ENCODE data around the gene WDFY4.

Gene WDFY4

DNA sequence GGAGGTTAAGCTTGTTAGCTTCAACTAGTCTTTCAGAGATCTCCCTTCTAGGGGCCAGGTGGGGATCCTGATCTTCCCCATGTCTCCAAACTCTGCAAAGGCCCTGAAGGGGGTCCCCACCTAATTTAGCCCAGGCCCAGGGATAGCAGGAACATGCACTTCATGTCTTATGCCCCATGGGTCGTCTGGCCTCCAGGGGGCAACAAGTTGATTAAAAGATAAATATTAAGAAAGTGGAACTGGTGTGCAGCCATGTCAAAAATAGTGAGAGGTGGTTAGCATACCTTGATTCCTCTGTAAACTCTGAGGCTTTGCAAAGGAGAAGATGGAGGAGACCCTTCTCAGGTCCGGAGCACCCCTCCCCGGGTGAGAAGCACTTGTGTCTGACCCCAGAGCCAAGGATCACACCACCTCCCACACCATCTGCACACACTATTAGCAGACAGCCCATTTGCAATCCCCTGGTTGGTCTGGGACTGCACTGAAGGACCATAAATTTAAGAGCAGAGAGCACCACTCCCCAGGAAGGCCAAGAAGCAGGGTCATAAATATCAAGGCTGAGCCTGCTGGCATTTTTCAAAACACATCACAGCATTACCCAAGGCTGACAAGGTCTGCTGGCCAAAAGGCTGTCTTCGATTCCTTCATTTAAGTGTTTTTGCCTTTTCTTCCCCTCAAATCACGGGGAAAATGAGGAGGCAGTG lies 299.1 kb downstream of the WDFY4 start:
- DNase-seq (ENCODE audit: low read depth): no peak

DNA sequence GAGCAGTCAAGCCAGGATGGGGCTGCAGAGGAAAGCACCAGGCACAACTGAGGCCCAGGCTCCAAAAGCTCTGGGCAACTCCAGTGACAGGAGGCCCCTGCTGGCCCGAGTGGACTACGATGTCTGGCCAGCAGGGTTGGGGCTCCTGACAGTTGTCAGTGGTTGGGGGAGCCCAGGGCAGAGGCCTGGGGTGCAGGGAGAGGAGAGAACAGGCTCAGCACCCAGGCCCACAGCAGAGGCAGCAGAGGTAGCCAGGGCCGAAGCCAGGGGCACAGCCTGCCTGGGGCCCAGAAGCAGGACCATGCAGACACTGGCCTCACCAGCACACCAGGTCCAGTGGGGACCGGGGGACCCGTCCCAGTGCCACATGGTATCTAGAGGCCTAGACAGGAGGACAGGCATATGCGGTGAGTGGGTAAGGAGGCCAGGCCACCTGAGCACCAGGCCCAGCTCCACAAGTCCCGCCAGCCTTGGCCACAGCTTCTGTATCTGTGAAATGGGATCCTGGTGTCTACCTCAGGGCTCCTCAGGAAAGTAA lies 301.0 kb downstream of the WDFY4 start:
- no peak for DNase-seq (ENCODE audit: low read depth)

DNA sequence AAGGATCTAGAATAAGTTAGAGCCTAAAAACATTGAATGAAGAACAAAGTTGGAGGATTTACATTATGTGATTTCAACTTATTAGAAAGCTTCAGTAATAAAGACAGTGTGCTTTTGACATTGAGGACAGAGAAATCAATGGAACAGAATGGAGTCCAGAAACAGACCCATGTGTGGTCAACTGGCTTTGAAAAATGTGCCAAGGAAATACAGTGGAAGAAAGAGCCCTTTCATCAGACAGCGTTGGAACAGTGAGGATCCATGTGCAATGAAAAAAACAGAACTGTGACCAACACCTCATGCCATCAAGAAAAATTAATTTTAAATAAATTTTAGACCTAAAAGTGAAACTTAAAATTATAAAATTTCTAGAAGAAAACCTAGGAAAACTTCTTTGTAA lies 305.6 kb downstream of the WDFY4 start:
- DNase-seq (ENCODE audit: low read depth): no peak

DNA sequence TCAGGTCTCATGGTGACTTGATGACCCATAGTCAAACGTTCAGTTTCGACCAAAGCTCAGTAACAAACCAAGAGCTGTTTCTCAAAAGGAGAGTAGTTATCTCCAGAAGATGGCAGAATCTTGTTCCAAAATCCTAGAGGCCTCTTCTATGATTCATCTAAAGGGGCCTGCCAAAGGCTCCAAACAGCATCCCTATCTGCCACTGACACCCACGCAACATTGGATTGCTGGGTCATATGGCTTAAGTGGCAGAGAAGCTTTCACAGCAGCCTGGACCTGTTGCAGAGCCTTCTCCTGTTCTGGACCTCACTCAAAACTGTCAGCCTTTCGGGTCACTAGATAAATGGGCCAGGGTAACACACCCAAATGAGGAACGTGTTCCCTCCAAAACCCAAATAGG lies 309.0 kb downstream of the WDFY4 start:
- no peak for DNase-seq (ENCODE audit: low read depth)

DNA sequence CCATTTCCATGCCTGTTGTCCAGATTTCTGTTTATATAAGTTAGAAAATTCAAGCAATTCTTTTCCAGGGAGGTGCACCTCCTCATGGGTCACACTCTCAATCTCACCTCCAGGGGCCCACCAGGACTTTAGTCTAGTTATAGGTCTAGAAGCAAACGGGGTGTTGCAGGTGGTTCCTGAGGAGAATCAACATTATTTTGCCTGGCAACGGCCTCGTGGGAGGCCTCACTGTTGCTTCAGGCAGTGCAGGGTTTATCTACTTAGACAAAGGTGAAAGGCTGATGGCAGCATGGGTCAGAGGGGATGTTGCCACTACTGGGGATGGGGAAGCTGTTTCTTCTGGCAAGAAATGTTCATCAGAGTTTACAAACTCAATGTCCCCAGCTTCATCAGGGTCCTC lies 311.7 kb downstream of the WDFY4 start:
- DNase-seq (ENCODE audit: low read depth): no peak

DNA sequence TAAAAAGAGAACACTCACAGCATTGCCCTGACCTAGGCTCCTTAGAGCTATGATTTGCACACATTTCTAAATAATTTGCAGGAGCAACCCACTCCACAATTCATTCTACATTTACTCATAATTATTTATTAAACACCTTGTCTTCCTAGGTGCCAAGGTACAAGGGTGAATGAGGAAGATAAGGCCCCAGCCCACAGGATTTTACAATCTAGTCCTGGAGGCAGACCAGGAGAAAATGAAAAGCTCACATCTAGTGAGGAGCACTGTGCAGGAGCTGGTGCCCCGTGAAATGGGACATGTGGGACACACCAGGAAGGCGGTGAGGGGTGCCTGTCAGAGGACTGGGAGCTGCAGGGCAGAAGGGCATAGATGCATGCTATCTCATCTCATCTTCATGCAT lies 314.7 kb downstream of the WDFY4 start:
- DNase-seq (ENCODE audit: low read depth): no peak

DNA sequence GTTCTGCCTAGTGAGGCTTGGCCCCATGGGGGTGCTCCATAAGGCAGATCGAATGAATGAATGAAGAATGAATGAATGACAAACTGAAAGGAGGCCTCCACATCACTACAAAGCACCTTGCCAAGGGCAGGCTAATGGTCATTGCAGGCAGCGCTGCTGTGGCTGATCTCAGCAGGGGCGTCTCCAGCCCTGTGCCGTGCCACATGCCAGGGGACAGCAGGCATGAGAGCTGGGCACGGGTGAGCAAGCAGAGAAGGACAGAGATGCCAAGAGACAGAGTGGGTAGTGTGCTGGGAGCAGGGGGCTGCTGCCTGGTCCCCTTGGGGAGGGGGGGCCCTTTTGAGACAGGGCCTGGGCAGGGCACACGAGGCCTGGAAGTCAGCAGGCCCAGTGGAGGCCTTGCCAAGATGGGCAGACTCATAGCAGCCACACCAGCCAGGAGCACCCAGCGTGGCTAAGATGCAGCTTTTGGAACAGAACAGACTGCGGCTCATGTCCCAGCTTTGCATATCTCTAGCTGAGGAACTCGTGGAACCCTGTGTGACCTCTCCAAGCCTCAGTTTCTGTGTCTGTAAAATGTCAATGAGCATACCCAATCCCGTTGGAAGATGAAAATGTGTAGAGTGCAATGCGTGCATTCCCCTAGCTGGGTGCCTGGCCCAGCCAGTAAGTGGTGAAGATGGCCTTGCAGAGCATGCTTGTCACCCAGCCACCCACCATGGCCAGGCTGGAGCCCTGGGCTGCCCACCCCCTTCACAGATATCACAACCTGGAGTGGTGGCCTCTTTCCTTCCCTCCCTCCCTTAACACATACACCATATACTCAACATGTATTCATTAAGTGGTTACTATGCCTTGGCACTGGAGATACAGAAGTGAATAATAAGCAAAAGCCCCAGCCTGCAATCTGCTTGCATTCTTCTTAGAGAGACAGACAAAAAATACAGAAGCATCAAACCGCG lies 316.0 kb downstream of the WDFY4 start:
- DNase-seq (ENCODE audit: low read depth): no peak

DNA sequence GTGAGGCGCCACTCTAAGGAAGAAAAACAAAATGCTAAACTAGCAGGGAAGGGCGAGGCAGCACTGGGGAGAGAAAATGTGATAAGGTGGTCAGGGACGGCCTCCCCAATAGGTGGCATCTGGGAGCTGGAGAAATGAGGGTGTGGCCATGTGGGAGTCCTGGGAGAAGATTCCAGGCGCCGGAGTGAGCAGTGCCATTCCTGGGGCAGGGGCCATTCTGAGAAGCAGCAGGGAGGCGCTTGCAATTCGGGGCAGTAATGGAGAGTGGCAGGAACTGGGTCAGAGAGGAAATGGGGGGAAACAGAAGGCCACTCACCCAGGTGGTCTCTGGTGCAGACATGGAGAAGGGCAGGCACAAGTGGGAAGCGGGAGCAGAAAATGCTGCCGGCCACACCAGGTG lies 316.7 kb downstream of the WDFY4 start:
- DNase-seq (ENCODE audit: low read depth): no peak

DNA sequence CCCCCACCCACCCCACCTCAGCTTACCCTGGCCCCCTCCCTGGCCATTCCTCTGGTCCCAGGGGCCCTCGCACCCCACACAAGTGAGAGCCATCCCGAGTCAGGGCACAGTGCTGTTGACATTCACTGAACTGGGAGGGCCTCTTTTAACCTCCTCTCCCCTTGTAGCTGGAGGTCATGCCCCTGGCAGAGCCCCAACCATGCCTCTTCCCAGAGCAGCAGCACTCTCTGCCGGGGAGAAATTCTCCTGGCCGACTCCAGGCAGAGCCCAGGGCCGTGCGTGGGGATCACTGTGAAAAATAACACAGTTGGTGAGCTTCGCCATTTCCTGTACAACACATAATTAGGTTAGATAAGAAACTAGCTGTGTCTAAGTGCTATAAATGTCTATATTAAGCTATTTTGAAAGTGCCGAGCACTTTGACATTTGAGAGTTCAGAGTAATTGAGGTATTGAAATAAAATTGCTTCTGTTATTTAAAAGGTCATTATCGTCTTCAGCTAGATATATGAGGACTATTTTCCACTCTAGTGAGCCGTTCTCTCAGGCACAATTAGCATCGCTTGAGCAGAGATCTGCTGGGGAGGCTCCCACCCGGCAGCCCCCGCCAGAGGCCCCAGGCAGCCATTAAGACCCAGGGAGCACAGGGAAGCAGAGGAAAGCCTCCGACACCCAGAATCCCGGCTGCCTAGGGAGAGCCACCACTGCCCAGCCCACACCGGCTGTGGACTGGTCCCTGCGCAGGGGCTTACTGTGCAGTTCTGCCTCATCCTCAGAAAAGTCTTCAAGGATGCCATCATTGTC lies 317.4 kb downstream of the WDFY4 start:
- DNase-seq (ENCODE audit: low read depth): no peak

DNA sequence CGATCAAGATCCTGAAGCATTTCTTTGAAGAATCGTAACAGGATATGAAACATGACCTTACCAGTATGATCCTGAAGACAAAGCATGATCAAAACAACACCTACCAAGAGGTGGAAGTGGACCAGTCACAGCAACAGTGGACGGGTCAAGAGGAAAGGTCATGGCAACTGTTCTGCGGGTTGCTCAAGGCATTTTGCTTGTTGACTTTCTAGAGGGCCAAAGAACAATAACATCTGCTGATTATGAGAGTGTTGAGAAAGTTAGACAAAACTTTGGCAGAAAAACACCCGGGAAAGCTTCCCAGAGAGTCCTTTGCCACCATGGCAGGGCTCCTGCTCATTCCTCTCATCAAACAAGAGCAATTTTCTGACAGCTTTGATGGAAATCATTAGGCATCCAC lies 320.6 kb downstream of the WDFY4 start:
- DNase-seq (ENCODE audit: low read depth): no peak

DNA sequence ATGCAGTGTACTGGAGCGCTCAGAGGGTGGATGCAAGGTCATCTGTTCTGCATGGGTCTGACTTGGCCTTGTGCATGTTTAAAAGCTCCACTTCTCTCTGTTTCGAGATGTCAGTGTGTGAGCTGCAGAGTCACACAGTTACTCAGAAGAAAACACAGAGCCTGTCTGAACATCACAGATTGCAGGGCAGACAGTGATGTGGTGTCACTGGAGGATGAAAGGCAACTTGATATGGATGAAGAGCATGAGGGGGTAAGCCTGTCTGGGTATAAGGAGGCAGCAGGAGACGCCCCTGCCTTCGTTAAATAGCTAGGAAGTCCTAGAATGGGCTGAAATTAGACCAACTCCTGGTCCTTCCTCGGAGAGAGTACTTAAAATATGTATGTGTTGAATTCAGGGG lies 322.5 kb downstream of the WDFY4 start:
- no peak for DNase-seq (ENCODE audit: low read depth)

DNA sequence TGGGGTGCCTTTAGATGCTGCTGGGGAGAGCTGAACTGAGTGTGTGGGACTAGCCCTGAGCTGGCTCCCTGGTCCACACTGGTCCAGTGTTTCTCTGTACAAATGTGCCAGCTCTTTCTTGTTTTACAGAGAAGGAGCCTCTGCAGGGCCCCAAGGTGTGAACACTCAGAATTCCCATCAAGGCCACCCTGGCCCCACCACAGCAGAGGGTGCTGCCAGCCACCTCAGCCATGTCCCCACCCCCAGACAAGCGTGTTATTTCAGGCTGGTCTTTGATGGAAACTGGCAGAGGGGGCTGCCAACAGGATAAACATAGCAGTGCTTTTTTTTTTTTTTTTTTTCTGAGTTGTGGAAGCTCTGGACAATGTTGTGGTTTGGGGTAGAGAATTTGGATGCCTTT lies 323.4 kb downstream of the WDFY4 start:
- DNase-seq (ENCODE audit: low read depth): no peak

DNA sequence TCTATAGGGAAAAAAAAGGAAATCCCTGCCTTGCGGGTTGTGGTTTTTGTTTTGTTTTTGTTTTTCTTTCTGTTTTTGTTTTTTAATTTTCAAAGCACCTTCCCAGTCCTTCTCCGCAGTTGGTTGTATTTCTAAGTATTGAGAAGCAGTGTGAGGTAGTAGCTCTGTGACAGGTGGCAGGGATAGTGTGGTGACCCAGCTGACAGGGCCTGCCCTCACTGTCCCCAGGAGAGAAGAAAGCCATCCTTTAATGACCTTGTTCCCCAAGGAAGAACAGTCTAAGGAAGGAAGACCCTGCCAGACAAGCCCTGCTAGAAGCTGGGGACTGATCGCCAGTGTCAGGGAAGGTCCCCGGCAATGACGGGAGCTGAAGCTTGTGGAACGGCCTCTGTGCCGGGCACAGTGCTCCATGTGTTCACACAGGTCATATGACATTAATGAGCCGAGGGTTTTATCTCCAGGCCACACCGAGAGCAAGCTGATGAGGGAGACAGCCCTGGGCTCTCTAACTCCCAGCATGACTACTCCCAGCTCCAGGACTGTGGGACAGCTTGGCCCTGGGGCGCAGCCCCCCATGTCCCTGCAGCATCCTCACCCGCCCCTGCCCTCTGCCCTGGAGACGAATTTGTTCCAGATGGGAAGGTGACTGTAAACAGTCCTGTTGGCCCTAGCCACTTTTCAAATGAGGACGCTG lies 324.0 kb downstream of the WDFY4 start:
- DNase-seq (ENCODE audit: low read depth): no peak

DNA sequence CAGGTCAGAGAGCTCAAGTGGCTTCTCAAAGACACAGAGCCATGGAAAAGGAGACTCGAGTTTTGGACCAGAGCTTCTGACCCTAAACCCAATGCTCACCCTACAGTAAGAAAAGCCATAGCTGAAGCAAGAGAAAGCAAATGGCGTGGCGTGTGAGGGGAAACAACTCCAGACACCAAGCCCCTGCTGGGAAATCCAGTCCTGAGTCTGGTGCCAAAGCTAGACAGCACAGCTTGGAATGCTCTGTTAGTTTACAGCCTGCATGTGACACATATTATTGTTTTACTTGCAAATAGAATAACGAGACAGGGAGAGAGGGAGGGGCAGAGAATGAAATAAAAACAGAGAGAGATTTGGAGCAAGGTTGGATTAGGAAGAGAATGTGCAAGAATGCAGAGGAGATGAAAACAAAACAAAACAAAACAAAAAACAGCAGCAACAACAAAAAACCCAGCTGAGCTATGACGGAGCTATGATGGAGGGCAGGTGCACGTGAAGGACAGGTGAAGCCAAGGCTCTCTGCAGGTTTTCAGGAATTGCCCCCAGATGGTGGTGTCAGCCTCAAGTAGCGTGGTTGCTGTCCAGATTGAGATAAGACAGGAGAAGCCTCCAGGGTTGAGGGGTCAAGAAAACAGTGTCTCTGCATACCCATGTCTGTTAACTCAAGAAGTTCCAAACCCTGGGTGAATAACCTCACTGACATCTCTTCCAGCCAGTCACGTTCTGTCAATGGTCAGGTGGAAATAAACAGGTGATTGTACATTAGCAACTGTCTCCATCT lies 324.7 kb downstream of the WDFY4 start:
- DNase-seq (ENCODE audit: low read depth): no peak

DNA sequence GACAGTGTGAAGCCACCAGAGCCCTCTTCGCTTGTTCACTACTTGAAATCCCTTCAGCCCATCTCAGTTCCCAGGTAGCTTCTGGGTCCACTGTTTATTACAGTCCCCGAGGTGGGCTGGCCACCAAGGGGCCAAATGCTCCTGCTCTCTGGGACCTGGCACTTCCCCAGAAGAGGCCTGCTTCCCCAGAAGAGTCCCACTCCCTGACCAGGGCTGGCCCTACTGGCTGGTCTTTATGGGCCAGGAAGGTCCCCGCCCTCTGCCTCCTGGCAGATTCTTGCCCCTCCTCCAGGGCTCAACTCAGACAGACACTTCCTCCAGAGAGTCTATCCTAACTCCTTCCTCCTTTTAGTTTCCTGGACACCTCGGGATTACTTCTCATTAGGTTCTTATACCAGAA lies 325.6 kb downstream of the WDFY4 start:
- DNase-seq (ENCODE audit: low read depth): no peak

DNA sequence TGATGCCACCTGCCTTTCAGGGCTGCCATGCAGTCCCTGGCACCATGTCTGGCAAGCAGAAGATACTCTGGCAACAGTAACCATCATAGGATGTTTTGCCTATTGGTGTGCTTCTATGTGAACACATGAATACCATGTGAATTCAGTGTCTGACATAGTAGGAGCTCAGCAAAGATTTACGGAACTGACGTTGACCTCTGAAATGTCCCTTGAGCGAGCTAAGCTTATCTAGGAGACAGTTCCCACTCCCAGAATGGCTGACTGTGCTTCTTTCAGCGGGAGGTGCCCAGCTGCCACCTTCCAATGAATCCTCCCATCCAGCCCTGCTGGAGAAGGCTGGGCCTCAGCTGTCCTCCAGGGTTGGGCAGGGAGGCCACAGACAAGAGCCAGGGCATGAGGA lies 326.2 kb downstream of the WDFY4 start:
- DNase-seq (ENCODE audit: low read depth): no peak

DNA sequence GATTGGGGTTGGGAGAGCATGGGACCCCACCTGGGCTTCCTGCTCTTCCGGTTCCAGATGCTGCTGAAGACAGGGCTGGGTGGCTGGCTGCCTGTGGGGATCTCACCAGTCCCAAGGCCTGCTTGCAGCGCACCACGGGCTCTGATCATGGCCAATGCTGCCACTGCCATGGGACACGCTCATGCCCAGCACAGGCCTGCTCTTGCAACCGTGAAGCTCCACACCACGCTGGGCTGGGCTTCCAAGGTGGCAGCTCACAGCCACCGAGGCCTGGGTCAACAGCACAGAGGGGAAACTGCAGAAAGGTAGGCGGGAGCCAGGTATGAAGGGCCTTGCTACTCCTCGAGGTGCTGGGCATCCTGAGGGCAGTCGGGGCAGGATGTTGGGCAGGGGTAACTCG lies 327.1 kb downstream of the WDFY4 start:
- DNase-seq (ENCODE audit: low read depth): no peak

DNA sequence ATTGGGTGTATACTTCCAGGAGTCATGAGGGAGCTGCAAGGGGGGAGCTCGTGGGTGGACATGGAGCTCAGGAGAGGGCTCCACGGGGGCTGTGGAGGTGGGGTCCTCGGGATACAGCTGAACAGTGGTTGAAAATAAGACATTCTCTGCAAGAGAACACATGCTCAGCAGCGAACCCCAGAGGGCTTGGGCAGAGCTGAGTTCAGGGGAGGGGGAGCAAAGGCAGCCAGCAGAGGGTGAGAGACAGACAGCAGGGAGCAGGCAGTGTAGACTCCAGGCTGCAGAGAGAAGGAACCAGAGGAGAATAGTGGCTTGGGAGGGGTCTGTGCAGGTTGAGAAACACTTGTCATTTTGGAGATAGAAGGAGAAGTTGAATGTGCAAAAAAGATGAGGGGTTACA lies 327.9 kb downstream of the WDFY4 start:
- no peak for DNase-seq (ENCODE audit: low read depth)

DNA sequence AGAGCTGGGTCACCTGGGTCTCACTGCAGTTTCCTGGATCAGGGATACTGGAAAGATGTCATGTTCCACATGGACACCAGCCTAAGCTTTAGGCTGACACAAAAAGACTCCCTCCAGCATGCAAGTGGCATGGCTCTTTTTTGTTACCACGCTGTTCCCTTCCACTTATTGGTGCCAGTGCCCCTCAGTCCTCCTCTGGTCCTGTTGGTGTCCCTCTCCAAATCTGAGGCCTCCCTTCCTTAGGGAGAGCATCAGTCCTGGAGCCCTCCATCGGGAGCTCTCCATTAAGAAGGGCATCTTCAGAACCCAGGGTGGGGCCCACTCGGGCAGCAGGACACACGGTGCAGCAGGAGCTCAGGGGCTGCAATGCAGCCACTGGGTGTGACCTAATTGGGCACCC lies 331.0 kb downstream of the WDFY4 start:
- DNase-seq (ENCODE audit: low read depth): no peak

DNA sequence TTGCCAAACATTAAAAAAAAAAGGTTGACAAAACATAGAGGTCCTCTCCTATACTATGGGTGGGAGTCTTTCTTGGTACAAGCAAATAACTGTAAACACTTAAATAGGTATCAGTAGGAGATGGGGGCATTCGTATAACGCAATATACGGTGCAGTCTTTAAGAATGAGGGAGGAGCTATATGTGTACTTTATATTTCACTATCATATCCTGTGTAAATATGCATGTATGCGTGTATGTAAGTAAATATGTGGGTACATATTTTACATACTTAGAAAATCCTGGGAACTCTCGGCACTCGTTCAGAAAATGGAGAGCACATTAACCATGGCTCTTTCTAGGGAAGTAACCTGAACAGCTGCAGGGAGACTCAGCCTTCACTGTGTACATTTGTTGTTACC lies 337.0 kb downstream of the WDFY4 start:
- DNase-seq (ENCODE audit: low read depth): no peak

DNA sequence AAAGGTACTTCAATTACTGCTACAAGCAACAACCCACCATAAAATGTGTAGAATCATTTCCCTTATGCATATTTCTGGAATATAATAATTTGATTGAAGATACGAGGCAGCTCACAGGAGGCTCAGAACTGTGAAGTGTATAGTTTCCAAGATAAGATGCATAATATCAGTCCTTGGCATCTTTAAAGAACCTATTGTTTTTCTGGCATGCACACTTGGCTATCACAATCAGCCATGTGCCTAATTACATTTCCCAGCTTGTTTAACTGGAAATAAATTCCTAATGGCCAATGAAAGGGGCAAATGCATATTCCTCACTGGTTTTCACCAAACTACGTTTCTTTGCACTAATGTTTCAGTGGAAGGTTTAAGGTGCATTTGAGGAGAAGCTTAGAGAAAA lies 338.4 kb downstream of the WDFY4 start:
- DNase-seq (ENCODE audit: low read depth): no peak
